Heart right ventricle (tissue), 16 donors: ENCODE data around the gene TNFSF18. TPM values are rescaled to one million over a fixed set of nuclear protein-coding genes. Genes with fewer than 3 reads are reported as not detected.

Experiments used
- ATAC-seq, 8 donors: fragments of 200-7000 bp; cut with Tn5 transposase; one replicate each; pipeline ENCODE4 v1.9.1; 2020; ENCODE audit warnings: mild to moderate bottlenecking in 8 of 8, moderate library complexity in 8 of 8, moderate number of reproducible peaks in 1 of 8
- DNase-seq, 2 donors: peaks; one replicate each; pipeline ENCODE4 v3.0.0-alpha.2; 2020
- H3K27ac ChIP-seq, 10 donors: fragments of 200-600 bp; sonication (generic) in 2 of 10; one replicate each; pipeline versions ENCODE4 v1.5.0 to v1.8.0; 2020 to 2022; ENCODE audit warnings: mild to moderate bottlenecking in 3 of 10
- H3K27me3 ChIP-seq, 7 donors: fragments of 200-600 bp; one replicate each; pipeline ENCODE4 v1.8.0; 2021 to 2022; ENCODE audit warnings: mild to moderate bottlenecking in 2 of 7
- H3K36me3 ChIP-seq, 9 donors: fragments of 200-600 bp; sonication (generic) in 1 of 9; one replicate each; pipeline versions ENCODE4 v1.5.0 to v1.8.0; 2020 to 2022; ENCODE audit warnings: mild to moderate bottlenecking in 2 of 9
- H3K4me1 ChIP-seq, 9 donors: fragments of 200-600 bp; sonication (generic) in 1 of 9; one replicate each; pipeline versions ENCODE4 v1.5.0 to v1.8.0; 2020 to 2022; ENCODE audit warnings: mild to moderate bottlenecking in 4 of 9
- H3K4me3 ChIP-seq, 10 donors: fragments of 200-600 bp; sonication (generic) in 2 of 10; one replicate each; pipeline versions ENCODE4 v1.5.0 to v1.8.0; 2020 to 2022; ENCODE audit warnings: mild to moderate bottlenecking in 7 of 10, moderate library complexity in 2 of 10
- H3K9me3 ChIP-seq, 11 donors: fragments of 200-600 bp in 10 of 11; sonication (generic) in 2 of 11; one replicate each; pipeline versions ENCODE4 v1.5.0 to v1.8.0; 2013 to 2022; ENCODE audit warnings: mild to moderate bottlenecking in 2 of 11, control low read depth in 1 of 11, moderate library complexity in 1 of 11
- CTCF ChIP-seq, 9 donors: fragments of 200-600 bp; sonication (generic) in 2 of 9; IDR thresholded peaks; one replicate each; pipeline versions ENCODE4 v1.5.0 to v1.8.0; 2021 to 2022; ENCODE audit warnings: antibody characterized with exemption in 9 of 9, mild to moderate bottlenecking in 5 of 9, moderate library complexity in 1 of 9
- WGBS, 2 donors: extraction: QIAGEN DNeasy Blood & Tissue Kit; methylation state at CpG; one replicate each; pipeline ENCODE4 v1.1.7; 2013; ENCODE audit warnings: inconsistent platforms in 1 of 2; 5-methylcytosine and 5-hydroxymethylcytosine counted together
- intact Hi-C, 10 donors: fragments of 100-400 bp; cut with DNase I; formaldehyde crosslinking; loops; one replicate each; pipeline versions ENCODE4 v1.11.1 to v1.14.2; 2022
- long read RNA-seq, 3 donors: library from polyadenylated mRNA; unstranded; transcript quantifications; one replicate each; pipeline ENCODE4 v2.0.0, GENCODE V29; 2020 to 2021
- polyA plus RNA-seq, 2 donors: library from polyadenylated mRNA; stranded (reverse); fragments of 200-250 nt; gene quantifications; one replicate each; pipeline ENCODE4 v1.2.3, GENCODE V29; 2013
- total RNA-seq, 10 donors: library from RNA; stranded (reverse); fragmentation: NEBNext Ultra II Directional in 3 of 10; extraction: Animal tissue kit (Norgen Biotek cat#: 25700) in 3 of 10; gene quantifications; one replicate each; pipeline versions ENCODE4 v1.2.1 to v1.2.4, GENCODE V29; 2021 to 2023
- donor health status: Arrhythmogenic right ventricular cardiomyopathy.
- donor health status: ischemic (EF 13 %, LVEDD 7.1; RV severe dilation, severe dysfunction).
- donor health status: healthy with polysubstance abuse.
- donor health status: DM: no; HTN: yes; CAD: no.
- donor health status: DM: no; HTN: no; CAD: no.
- donor health status: ischemic (EF 25% LVEDD 6.9; RV normal size, moderate dysfunction).
- donor health status: ischemic (EF 25% LVEDD 5.7; RV mildly dilated, moderate dysfunction).
- donor health status: healthy.
- donor health status: DM: yes; HTN: yes; CAD: no.
- donor health status: Ischemic cardiomyopathy.
- donor health status: ischemic (EF 35%, LVEDD 5.7; RV mildly dilated, moderate dysfunction).
- donor health status: nonischemic (EF 11% LVEDD 7.7; RV severe dilation, severe dysfunction).
- donor health status: DM: yes; HTN: yes; CAD: no.
- donor health status: PGD.
- donor health status: ischemic (EF 29% LVEDD 5.4; RV normal size, mild dysfunction).
- donor health status: nonischemic (EF 23%, LVEDD 6.1; RV moderate dilation, normal function).

TNFSF18 gene, protein sequence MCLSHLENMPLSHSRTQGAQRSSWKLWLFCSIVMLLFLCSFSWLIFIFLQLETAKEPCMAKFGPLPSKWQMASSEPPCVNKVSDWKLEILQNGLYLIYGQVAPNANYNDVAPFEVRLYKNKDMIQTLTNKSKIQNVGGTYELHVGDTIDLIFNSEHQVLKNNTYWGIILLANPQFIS
- total RNA-seq (1 to 10 TPM in 1 of 10 donors, under 1 TPM in 3, not detected in 6; 0.13 to 1.4 (median 0.22) TPM), polyA plus RNA-seq (under 1 TPM in 1 of 2 donors, not detected in 1; 0.04 TPM)
- long read RNA-seq, donor 1: 0 reads
- long read RNA-seq, donor 2: 0 reads
- long read RNA-seq, donor 3: 0 reads

GRCh38 chr1:173050865-173051264, at the start of gene TNFSF18:
TNFSF18 (minus strand) TSS chr1:173050941; CDS start chr1:173050896, 45 bp downstream.
- 24 to 35% methylated on average over 4 of the region's 4 CpGs for WGBS, 2 donors
- H3K27ac ChIP-seq: no peak within 1 kb of the TSS
- ATAC-seq: peak in 7 of 8 donors; percentile 61 to 95 (median 79)

GRCh38 chr1:173099166-173099565, 48.4 kb upstream of the TNFSF18 start:
- DNase-seq (no peak), ATAC-seq (no peak)
- 79 to 80% methylated on average over 2 of the region's 2 CpGs for WGBS, 2 donors
- Histone ChIP-seq H3K36me3 (no peaks in the 10 kb centered on the region), H3K27ac (no peak overlapping the region), H3K4me1 (no peaks in the 10 kb centered on the region), H3K9me3 (peaks cover 0 to 21% (median 16%) of the 10 kb centered on the region in 11 donors), H3K4me3 (no peak overlapping the region), H3K27me3 (no peaks in the 10 kb centered on the region)
- intact Hi-C loops: loop anchor here in 1 of 10 donors (10.0 kb wide), 1 partner anchor 346 kb away; no protein-coding TSS in a partner anchor
- TF ChIP-seq CTCF (IDR thresholded peaks at IDR 0.05): no peak

More at GRCh38 chr1:173050865-173051264, at the start of gene TNFSF18:
- H3K4me1 ChIP-seq: peaks cover 0 to 45% (median 26%) of the 10 kb centered on the region in 9 donors
- DNase-seq: peak in 1 of 2 donors; percentile 40
- H3K4me3 ChIP-seq: no peak within 1 kb of the TSS
- TF ChIP-seq CTCF (IDR thresholded peaks at IDR 0.05): no peak
- H3K36me3 ChIP-seq: no peaks in the 10 kb centered on the region
- H3K9me3 ChIP-seq: no peaks in the 10 kb centered on the region
- H3K27me3 ChIP-seq: no peaks in the 10 kb centered on the region
- intact Hi-C loops: loop anchor here in 2 of 10 donors (5.0 to 10.0 kb wide), 2 partner anchors 74 to 109 kb away; no protein-coding TSS in a partner anchor

GRCh38 chr1:173098117-173098516, 47.4 kb upstream of the TNFSF18 start:
- Histone ChIP-seq H3K27ac (no peak overlapping the region), H3K4me1 (peaks cover 0 to 4% (median 0%) of the 10 kb centered on the region in 9 donors), H3K36me3 (no peaks in the 10 kb centered on the region), H3K27me3 (no peaks in the 10 kb centered on the region), H3K4me3 (no peak overlapping the region), H3K9me3 (peaks cover 0 to 12% (median 8%) of the 10 kb centered on the region in 11 donors)
- intact Hi-C loops: loop anchor here in 1 of 10 donors (10.0 kb wide), 1 partner anchor 347 kb away; no protein-coding TSS in a partner anchor
- TF ChIP-seq CTCF (IDR thresholded peaks at IDR 0.05): no peak
- DNase-seq: no peak
- ATAC-seq: no peak

GRCh38 chr1:173097001-173097400, 46.3 kb upstream of the TNFSF18 start:
- Histone ChIP-seq H3K4me1 (peaks cover 0 to 13% (median 0%) of the 10 kb centered on the region in 9 donors), H3K27me3 (no peaks in the 10 kb centered on the region), H3K9me3 (peaks cover 0 to under 1% (median 0%) of the 10 kb centered on the region in 11 donors), H3K27ac (no peak overlapping the region), H3K4me3 (no peak overlapping the region), H3K36me3 (no peaks in the 10 kb centered on the region)
- TF ChIP-seq CTCF (IDR thresholded peaks at IDR 0.05): no peak
- no peak for ATAC-seq
- WGBS, 2 donors: 61 to 69% methylated on average over 1 of the region's 1 CpG
- intact Hi-C loops: loop anchor here in 1 of 10 donors (10.0 kb wide), 1 partner anchor 348 kb away; no protein-coding TSS in a partner anchor
- DNase-seq: no peak
